ENCODE results near the gene HS6ST3. TPM values are rescaled to one million over a fixed set of nuclear protein-coding genes. Genes with fewer than 3 reads are reported as not detected.

Gene HS6ST3
- total RNA-seq, 1 donor from 2014 or later: 4.7 TPM

- no peaks in the 10 kb centered on the region for H3K4me1 Mint-ChIP-seq (ENCODE audit: unreplicated experiment)
- H3K27ac Mint-ChIP-seq: no peak overlapping the region
- no peaks in the 10 kb centered on the region for H3K36me3 Mint-ChIP-seq
- DNase-seq (ENCODE audit: extremely low spot score, unreplicated experiment): no peak
- H3K9me3 Mint-ChIP-seq: peaks cover 4% of the 10 kb centered on the region
- TF ChIP-seq, protein P1, sequence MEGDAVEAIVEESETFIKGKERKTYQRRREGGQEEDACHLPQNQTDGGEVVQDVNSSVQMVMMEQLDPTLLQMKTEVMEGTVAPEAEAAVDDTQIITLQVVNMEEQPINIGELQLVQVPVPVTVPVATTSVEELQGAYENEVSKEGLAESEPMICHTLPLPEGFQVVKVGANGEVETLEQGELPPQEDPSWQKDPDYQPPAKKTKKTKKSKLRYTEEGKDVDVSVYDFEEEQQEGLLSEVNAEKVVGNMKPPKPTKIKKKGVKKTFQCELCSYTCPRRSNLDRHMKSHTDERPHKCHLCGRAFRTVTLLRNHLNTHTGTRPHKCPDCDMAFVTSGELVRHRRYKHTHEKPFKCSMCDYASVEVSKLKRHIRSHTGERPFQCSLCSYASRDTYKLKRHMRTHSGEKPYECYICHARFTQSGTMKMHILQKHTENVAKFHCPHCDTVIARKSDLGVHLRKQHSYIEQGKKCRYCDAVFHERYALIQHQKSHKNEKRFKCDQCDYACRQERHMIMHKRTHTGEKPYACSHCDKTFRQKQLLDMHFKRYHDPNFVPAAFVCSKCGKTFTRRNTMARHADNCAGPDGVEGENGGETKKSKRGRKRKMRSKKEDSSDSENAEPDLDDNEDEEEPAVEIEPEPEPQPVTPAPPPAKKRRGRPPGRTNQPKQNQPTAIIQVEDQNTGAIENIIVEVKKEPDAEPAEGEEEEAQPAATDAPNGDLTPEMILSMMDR (conservative IDR thresholded peaks at IDR 0.05): no peak
- no peak overlapping the region for H3K4me3 Mint-ChIP-seq
- no peaks in the 10 kb centered on the region for H3K27me3 Mint-ChIP-seq
Observed at GRCh38 chr13:96119921-96120320, 30.0 kb downstream of the HS6ST3 start.

GRCh38 chr13:96130818-96131340 is 41.0 kb downstream of the HS6ST3 start:
- H3K36me3 Mint-ChIP-seq: no peaks in the 10 kb centered on the region
- no peak for DNase-seq (ENCODE audit: extremely low spot score, unreplicated experiment)

GRCh38 chr13:96141032-96141431 is 51.1 kb downstream of the HS6ST3 start:
- no peak overlapping the region for H3K27ac Mint-ChIP-seq
- H3K4me3 Mint-ChIP-seq: no peak overlapping the region
- TF ChIP-seq, protein P1 (conservative IDR thresholded peaks at IDR 0.05): peak; percentile 64
- H3K36me3 Mint-ChIP-seq: no peaks in the 10 kb centered on the region
- DNase-seq (ENCODE audit: extremely low spot score, unreplicated experiment): no peak
- no peaks in the 10 kb centered on the region for H3K27me3 Mint-ChIP-seq
- no peaks in the 10 kb centered on the region for H3K9me3 Mint-ChIP-seq
- no peaks in the 10 kb centered on the region for H3K4me1 Mint-ChIP-seq (ENCODE audit: unreplicated experiment)

More at GRCh38 chr13:96130818-96131340, 41.0 kb downstream of the HS6ST3 start:
- H3K4me3 Mint-ChIP-seq: no peak overlapping the region
- H3K27me3 Mint-ChIP-seq: no peaks in the 10 kb centered on the region
- H3K27ac Mint-ChIP-seq: no peak overlapping the region
- TF ChIP-seq, protein P1 (conservative IDR thresholded peaks at IDR 0.05): no peak
- peaks cover 4% of the 10 kb centered on the region for H3K4me1 Mint-ChIP-seq (ENCODE audit: unreplicated experiment)
- peaks cover 4% of the 10 kb centered on the region for H3K9me3 Mint-ChIP-seq

DNA sequence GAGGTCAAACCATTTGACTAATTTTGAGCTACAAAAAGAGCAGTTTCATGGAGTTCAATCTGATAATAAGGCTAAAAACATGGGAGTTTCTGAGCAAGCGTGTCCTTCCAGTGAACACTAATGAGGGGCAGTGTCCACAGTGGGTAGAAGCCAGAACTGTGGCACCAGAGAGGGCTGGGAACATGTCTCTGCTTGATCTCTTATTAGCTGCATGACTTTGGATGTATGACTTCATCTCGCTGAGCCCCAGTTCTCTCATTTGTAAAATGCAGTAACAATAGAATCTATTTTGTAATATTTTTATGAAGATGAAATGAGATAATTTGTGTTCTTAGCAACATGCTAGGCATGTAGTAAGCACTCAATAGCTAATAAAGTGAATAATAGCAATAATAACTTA is 69.8 kb downstream of the HS6ST3 start:
- H3K4me1 Mint-ChIP-seq (ENCODE audit: unreplicated experiment): no peaks in the 10 kb centered on the region
- DNase-seq (ENCODE audit: extremely low spot score, unreplicated experiment): no peak
- H3K36me3 Mint-ChIP-seq: no peaks in the 10 kb centered on the region
- H3K4me3 Mint-ChIP-seq: no peak overlapping the region
- peaks cover 12% of the 10 kb centered on the region for H3K27me3 Mint-ChIP-seq
- H3K27ac Mint-ChIP-seq: no peak overlapping the region
- H3K9me3 Mint-ChIP-seq: no peaks in the 10 kb centered on the region
- TF ChIP-seq, protein P1 (conservative IDR thresholded peaks at IDR 0.05): no peak

- Mint-ChIP-seq H3K4me3 (no peak overlapping the region), H3K4me1 (ENCODE audit: unreplicated experiment) (no peaks in the 10 kb centered on the region), H3K9me3 (peaks cover 4% of the 10 kb centered on the region), H3K27me3 (peaks cover 12% of the 10 kb centered on the region), H3K27ac (no peak overlapping the region), H3K36me3 (no peaks in the 10 kb centered on the region)
- TF ChIP-seq, protein P1 (conservative IDR thresholded peaks at IDR 0.05): no peak
- DNase-seq (ENCODE audit: extremely low spot score, unreplicated experiment): no peak
Observed at GRCh38 chr13:96161141-96161540, 71.2 kb downstream of the HS6ST3 start.

DNA sequence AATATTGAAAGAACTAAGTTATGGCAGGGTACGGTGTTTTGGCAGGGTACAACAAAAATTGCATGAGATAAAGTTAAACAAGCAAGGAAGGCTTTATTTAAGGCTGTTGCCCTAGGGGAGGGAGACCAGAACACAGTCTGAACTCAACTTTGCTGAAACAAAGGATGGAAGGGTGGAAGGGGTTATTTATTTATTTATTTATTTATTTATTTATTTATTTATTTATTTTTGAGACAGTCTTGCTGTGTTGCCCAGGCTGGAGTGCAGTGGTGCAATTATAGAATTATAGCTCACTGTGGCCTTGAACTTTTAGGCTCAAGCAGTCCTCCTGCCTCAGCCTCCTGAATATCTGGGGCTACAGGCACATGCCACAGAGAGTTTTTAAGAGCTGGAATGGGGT is 75.9 kb downstream of the HS6ST3 start:
- DNase-seq (ENCODE audit: extremely low spot score, unreplicated experiment): no peak
- Mint-ChIP-seq H3K27me3 (peaks cover 3% of the 10 kb centered on the region), H3K9me3 (peaks cover 4% of the 10 kb centered on the region), H3K36me3 (no peaks in the 10 kb centered on the region), H3K4me3 (no peak overlapping the region), H3K27ac (no peak overlapping the region), H3K4me1 (ENCODE audit: unreplicated experiment) (no peaks in the 10 kb centered on the region)
- TF ChIP-seq, protein P1 (conservative IDR thresholded peaks at IDR 0.05): no peak
